ENCODE measurements around the gene STRN. TPM values are rescaled to one million over a fixed set of nuclear protein-coding genes. Genes with fewer than 3 reads are reported as not detected.
A peak's percentile ranks its signal among the peaks of the same experiment; 100 is the strongest.

Gene STRN
- total and polyA plus RNA-seq, 11 donors, result 9.2 to 101 (median 62.7) TPM

GRCh38 chr2:36963734-36964133 lies 2.6 kb downstream of the STRN start:
- peaks cover 0 to 75% (median 47%) of the 10 kb centered on the region in 12 donors for H3K4me1 ChIP-seq
- peaks cover 0 to 10% (median 0%) of the 10 kb centered on the region in 9 donors for H3K36me3 ChIP-seq
- no peak for TF ChIP-seq CTCF (IDR thresholded peaks at IDR 0.05)
- TF ChIP-seq POLR2A (IDR thresholded peaks at IDR 0.05), result no peak
- H3K4me3 ChIP-seq, result peak overlapping the region in 3 of 12 donors; percentile 1 to 100 (median 91)
- 83 to 92% (median 90%) methylated on average over 4 of the region's 4 CpGs for WGBS, 4 donors
- DNase-seq, result no peak
- intact Hi-C loops (cut with DNase I), result no loop called here
- no peak for ATAC-seq
- peak overlapping the region in 7 of 12 donors; percentile 89 to 100 (median 95) for H3K27ac ChIP-seq
- H3K9me3 ChIP-seq, result no peaks in the 10 kb centered on the region
- H3K27me3 ChIP-seq, result no peaks in the 10 kb centered on the region

- no peaks in the 10 kb centered on the region for H3K27me3 ChIP-seq
- H3K27ac ChIP-seq, result peak overlapping the region in 5 of 12 donors; percentile 40 to 100 (median 95)
- intact Hi-C loops (cut with DNase I), result no loop called here
- peaks cover 0 to 76% (median 48%) of the 10 kb centered on the region in 12 donors for H3K4me1 ChIP-seq
- no peak overlapping the region for H3K4me3 ChIP-seq
- ATAC-seq (no peak), DNase-seq (no peak)
- H3K9me3 ChIP-seq, result no peaks in the 10 kb centered on the region
- WGBS, 4 donors, result 66 to 71% (median 69%) methylated on average over 4 of the region's 4 CpGs
- TF ChIP-seq CTCF (IDR thresholded peaks at IDR 0.05), result no peak
- no peak for TF ChIP-seq POLR2A (IDR thresholded peaks at IDR 0.05)
- H3K36me3 ChIP-seq, result peaks cover 0 to 10% (median 0%) of the 10 kb centered on the region in 9 donors
Measured at GRCh38 chr2:36963106-36963505, 3.2 kb downstream of the STRN start.

GRCh38 chr2:36960773-36961172 lies 5.6 kb downstream of the STRN start:
- Histone ChIP-seq H3K27ac (no peak overlapping the region), H3K4me3 (no peak overlapping the region), H3K9me3 (no peaks in the 10 kb centered on the region), H3K36me3 (peaks cover 0 to 10% (median 0%) of the 10 kb centered on the region in 9 donors), H3K27me3 (no peaks in the 10 kb centered on the region), H3K4me1 (peaks cover 0 to 75% (median 47%) of the 10 kb centered on the region in 12 donors)
- ATAC-seq (no peak), DNase-seq (no peak)
- WGBS, 4 donors, result 70 to 86% (median 82%) methylated on average over 5 of the region's 5 CpGs
- no peak for TF ChIP-seq POLR2A (IDR thresholded peaks at IDR 0.05)
- TF ChIP-seq CTCF (IDR thresholded peaks at IDR 0.05), result no peak
- intact Hi-C loops (cut with DNase I), result no loop called here

- H3K4me3 ChIP-seq, result no peak overlapping the region
- 63 to 70% (median 65%) methylated on average over 2 of the region's 2 CpGs for WGBS, 4 donors
- DNase-seq, result no peak
- ATAC-seq, result peak in 2 of 4 donors; percentile 34 to 49
- peaks cover 0 to 10% (median 0%) of the 10 kb centered on the region in 9 donors for H3K36me3 ChIP-seq
- intact Hi-C loops (cut with DNase I), result no loop called here
- H3K4me1 ChIP-seq, result peaks cover 0 to 77% (median 52%) of the 10 kb centered on the region in 12 donors
- H3K27ac ChIP-seq, result no peak overlapping the region
- no peak for TF ChIP-seq CTCF (IDR thresholded peaks at IDR 0.05)
- no peak for TF ChIP-seq POLR2A (IDR thresholded peaks at IDR 0.05)
- no peaks in the 10 kb centered on the region for H3K9me3 ChIP-seq
- H3K27me3 ChIP-seq, result no peaks in the 10 kb centered on the region
Measured at GRCh38 chr2:36960005-36960675, 6.2 kb downstream of the STRN start.
